Thoracic aorta (tissue), 2 donors: ENCODE results near the gene LRRC10. TPM values are rescaled to one million over a fixed set of nuclear protein-coding genes. Genes with fewer than 3 reads are reported as not detected.

Source experiments
- ATAC-seq: fragments of 150-250 bp; one replicate; pipeline ENCODE4 v1.8.0; 2017; ENCODE audit warnings: low read depth; ENCODE audit not compliant: insufficient number of reproducible peaks, low FRiP score
- DNase-seq: peaks from one replicate; pipeline ENCODE4 v3.0.0-alpha.2; 2020; ENCODE audit warnings: low spot score
- H3K27ac ChIP-seq, 2 donors: fragments of 200-600 bp; sonication (generic); 1 replicate in 1 of 2; 2 replicates in 1 of 2; pipeline ENCODE4 v1.5.1; 2016; ENCODE audit warnings: mild to moderate bottlenecking in 2 of 2, moderate library complexity in 2 of 2
- H3K27me3 ChIP-seq: fragments of 200-600 bp; sonication (generic); replicated peaks from 2 replicates; pipeline ENCODE4 v1.6.0; 2016; ENCODE audit warnings: mild to moderate bottlenecking; ENCODE audit not compliant: insufficient read depth
- H3K36me3 ChIP-seq: fragments of 200-600 bp; sonication (generic); one replicate; pipeline ENCODE4 v1.5.1; 2016
- H3K4me1 ChIP-seq, 2 donors: fragments of 200-600 bp; sonication (generic); 1 replicate in 1 of 2; 2 replicates in 1 of 2; pipeline versions ENCODE4 v1.5.1 to v1.6.0; 2016; ENCODE audit warnings: low read depth in 2 of 2, mild to moderate bottlenecking in 1 of 2; ENCODE audit not compliant: control insufficient read depth in 1 of 2
- H3K4me3 ChIP-seq: fragments of 200-600 bp; sonication (generic); 2 replicates; pipeline ENCODE4 v1.5.1; 2016; ENCODE audit warnings: mild to moderate bottlenecking
- H3K9me3 ChIP-seq: fragments of 200-600 bp; sonication (generic); 2 replicates; pipeline ENCODE4 v1.5.1; 2016
- CTCF ChIP-seq: fragments of 200-600 bp; sonication (generic); IDR thresholded peaks from one replicate; pipeline ENCODE4 v1.5.1; 2019; ENCODE audit warnings: antibody characterized with exemption
- total RNA-seq, 2 donors: library from RNA; depleted of rRNA; stranded (reverse); fragments of >200 nt; gene quantifications; one replicate each; pipeline versions ENCODE4 v1.1.0 to v1.2.3, GENCODE V29; 2016

The LRRC10 gene
- not detected for total RNA-seq

GRCh38 chr12:69610729-69611128, at the start of gene LRRC10:
TSS of gene LRRC10 (minus strand) at chr12:69610907. CDS start at chr12:69610838, 69 bp downstream.
- Histone ChIP-seq H3K4me3 (no peak within 1 kb of the TSS), H3K9me3 (no peaks in the 10 kb centered on the region), H3K36me3 (no peaks in the 10 kb centered on the region), H3K27me3 (no peaks in the 10 kb centered on the region), H3K27ac (no peak within 1 kb of the TSS), H3K4me1 (no peaks in the 10 kb centered on the region)
- no peak for ATAC-seq
- no peak for DNase-seq
- no peak for TF ChIP-seq CTCF

- Histone ChIP-seq H3K4me3 (no peak overlapping the region), H3K36me3 (no peaks in the 10 kb centered on the region), H3K27me3 (no peaks in the 10 kb centered on the region), H3K9me3 (no peaks in the 10 kb centered on the region), H3K4me1 (peaks cover 3 to 10% of the 10 kb centered on the region in 2 donors), H3K27ac (no peak overlapping the region)
- ATAC-seq (no peak), DNase-seq (no peak)
- TF ChIP-seq CTCF = no peak
Measured at GRCh38 chr12:69660164-69660863, 49.6 kb upstream of the LRRC10 start.

- DNase-seq (no peak), ATAC-seq (no peak)
- Histone ChIP-seq H3K27ac (no peak overlapping the region), H3K4me3 (no peak overlapping the region), H3K4me1 (peaks cover 3 to 13% of the 10 kb centered on the region in 2 donors), H3K9me3 (no peaks in the 10 kb centered on the region), H3K36me3 (no peaks in the 10 kb centered on the region), H3K27me3 (no peaks in the 10 kb centered on the region)
- no peak for TF ChIP-seq CTCF
Measured at GRCh38 chr12:69658203-69658602, 47.5 kb upstream of the LRRC10 start.

- no peaks in the 10 kb centered on the region for H3K27me3 ChIP-seq
- H3K9me3 ChIP-seq = no peaks in the 10 kb centered on the region
- ATAC-seq (no peak), DNase-seq (no peak)
- H3K27ac ChIP-seq = no peak overlapping the region
- peaks cover 3 to 13% of the 10 kb centered on the region in 2 donors for H3K4me1 ChIP-seq
- H3K36me3 ChIP-seq = no peaks in the 10 kb centered on the region
- no peak overlapping the region for H3K4me3 ChIP-seq
- no peak for TF ChIP-seq CTCF
Measured at GRCh38 chr12:69657376-69658137, 46.9 kb upstream of the LRRC10 start.

GRCh38 chr12:69655616-69656340, 45.1 kb upstream of the LRRC10 start:
- Histone ChIP-seq H3K9me3 (no peaks in the 10 kb centered on the region), H3K36me3 (no peaks in the 10 kb centered on the region), H3K4me3 (peak overlapping the region; percentile 7), H3K27ac (peak overlapping the region; percentile 4 to 37), H3K27me3 (no peaks in the 10 kb centered on the region), H3K4me1 (peaks cover 3 to 13% of the 10 kb centered on the region in 2 donors)
- TF ChIP-seq CTCF = no peak
- ATAC-seq = no peak
- DNase-seq = no peak
